ENCODE results near the gene CPSF4L.
"Not testable (repeated sequence)": the region's sequence is repeated elsewhere in the genome, so short reads cannot be mapped to it uniquely, and the experiment has no call there.

CPSF4L gene

GRCh38 chr17:73266796-73267195, 5.1 kb upstream of the CPSF4L start:
- no peak for DNase-seq

- no peak for DNase-seq
Measured at GRCh38 chr17:73265646-73266640, 4.3 kb upstream of the CPSF4L start.

DNA sequence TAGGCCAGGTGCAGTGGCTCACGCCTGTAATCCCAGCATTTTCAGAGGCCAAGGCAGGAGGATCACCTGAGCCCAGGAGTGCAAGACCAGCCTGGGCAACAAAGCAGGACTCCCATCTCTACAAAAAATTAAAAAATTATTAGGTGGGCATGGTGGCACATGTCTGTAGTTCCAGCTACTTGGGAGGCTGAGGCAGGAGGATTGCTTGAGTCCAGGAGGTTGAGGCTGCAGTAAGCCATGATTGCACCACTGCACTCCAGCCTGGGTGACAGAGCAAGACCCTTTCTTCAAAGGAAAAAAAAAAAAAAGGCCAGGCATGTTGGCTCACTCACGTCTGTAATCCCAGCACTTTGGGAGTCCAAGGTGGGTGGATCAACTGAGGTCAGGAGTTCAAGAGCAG, 2.8 kb upstream of the CPSF4L start:
- DNase-seq = not testable (repeated sequence)

DNA sequence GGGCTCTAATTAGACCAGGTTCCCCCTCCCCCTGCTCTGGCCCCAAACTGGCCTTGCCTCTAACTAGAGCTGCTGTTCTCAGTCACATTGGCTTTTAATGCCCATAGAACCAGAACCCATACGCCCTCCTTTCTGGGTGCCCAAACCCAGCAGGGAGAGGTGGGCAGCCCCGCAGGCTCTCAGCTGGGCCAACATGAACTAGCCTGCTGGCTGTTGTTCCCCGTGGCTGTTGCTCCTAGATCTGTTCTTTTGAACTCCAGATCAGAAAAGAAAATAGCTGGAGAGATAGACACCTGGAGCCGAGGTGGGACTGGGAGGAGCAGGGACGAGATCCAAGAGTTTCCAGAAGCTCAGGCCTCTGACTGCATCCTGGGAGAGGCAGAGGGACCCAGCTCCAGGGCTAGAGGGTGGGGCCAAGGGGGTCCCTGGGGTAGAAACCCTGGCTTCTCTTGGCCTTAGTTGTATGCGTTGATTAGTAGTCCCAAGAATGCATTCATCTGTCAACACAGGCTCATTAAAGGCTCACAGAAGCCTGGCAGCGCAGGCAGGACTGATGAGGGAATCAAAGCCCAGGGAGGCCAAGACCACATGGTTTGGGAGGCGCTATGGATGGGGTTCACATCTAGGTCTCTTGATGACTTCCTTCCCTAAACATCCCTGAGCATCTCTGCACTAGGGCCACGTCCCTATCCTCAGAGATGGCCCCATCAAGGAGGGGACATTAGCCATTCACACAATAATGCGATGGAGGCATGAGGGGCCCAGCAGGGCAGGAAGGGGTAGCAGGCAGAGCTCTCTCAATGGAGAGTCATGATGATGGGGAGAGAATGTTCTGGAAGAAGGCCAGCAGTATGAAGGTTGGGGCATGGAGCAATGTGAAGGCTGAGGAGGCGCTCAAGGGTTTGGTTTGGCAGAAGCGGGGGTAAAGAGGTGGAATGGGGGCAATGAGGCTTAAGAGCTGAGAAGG, 1.3 kb upstream of the CPSF4L start:
- no peak for DNase-seq

DNA sequence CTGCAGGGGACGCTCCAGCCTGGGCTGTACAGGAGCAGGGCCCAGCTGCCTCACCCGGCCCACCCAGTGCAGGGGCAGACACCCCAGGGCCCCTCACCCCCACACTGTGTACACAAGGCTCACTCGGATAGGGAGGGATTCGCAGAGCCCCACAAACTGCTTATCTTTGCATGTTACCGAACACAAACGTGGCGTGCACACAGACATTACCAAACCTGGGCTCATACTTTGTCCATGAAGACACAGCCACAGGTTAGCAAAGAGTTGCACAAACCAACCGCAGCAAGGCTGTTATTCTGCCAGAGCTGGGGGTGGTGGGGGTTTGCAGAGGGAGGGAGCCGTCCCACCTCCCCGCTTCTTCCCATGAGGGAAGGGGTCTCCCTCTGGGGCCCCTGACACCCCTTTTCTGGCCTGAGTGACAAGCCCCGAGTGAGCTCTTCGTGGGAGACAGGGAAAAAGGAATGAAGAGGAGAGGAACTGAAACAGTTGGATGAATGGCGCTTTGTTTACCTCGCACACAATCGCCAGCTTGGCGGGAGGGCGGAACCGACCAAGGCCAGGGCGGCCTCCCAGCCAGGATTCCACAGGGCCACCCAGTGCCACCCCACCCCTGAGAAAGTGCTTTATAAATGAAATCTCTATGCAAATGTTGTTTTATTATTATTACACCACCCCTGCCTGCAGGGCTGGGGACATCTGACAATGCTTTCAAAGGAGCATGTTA, 434 bp upstream of the CPSF4L start:
- no peak for DNase-seq

- DNase-seq = no peak
Measured at GRCh38 chr17:73257516-73257915, 4.2 kb downstream of the CPSF4L start.

DNA sequence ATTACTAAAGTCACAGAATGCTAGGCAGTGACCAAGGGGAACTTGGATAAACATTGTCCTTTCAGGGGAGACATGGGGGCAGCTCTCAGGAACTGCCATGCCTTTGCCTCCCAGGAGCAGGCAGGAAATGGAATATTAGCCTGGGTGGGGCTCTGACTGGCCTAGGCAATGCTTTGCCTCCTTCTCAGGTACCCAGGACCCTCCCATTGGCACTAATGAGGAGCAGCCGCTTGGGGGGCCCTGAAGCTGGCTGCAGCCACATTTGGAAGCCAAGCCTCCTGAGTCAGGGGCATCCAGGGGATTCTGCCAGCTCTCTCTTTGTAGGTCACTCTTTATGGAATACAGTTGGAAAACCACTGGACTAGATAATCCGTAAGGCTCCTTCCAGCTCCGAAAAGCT, 5.5 kb downstream of the CPSF4L start:
- DNase-seq = no peak

DNA sequence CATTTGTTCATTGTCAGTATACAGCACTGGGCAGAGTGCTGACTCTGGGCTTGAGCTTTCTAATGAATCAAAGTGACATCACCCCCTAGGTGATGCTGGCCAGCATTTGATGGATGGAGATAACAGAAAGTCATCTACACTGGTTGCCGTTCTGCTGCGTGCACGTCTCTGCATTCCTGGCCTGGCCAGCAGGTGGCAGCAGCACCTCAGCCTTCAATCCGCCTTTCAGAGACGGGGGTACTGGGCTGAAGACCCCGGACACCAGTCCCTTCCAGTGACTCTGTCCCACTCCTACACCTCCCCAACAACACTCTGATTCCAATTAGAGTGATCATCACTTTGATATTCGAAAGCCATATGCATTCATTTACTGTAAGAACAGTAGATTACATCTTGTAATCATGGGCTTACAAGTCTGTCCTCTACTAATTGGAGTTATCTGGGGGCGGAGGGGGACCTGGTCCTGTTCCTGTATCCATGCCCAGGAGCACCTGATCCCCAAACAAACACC, 6.0 kb downstream of the CPSF4L start:
- DNase-seq = peak; percentile 12 to 14

- no peak for DNase-seq
Measured at GRCh38 chr17:73251871-73252270, 9.8 kb downstream of the CPSF4L start.

GRCh38 chr17:73250851-73251640, 10.6 kb downstream of the CPSF4L start:
- DNase-seq = no peak

DNA sequence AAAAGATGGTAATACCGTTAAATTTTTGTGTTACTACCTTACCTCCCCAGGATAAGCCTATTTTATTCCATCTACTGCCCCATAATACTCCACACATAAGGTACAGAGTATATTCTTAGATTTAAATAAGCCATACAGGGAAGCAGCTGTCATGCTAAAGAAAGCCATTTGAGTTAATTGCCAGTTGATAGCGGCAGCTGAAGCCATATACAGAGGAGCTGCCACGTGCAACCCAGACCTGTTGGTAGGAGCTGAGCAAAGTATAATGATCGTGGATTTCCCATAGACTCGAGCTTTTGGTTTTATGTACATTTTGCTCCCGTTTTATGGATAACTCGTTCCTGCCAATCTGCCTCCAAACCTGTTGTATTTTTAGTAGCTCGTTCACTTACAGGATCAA, 12.0 kb downstream of the CPSF4L start:
- no peak for DNase-seq

- no peak for DNase-seq
Measured at GRCh38 chr17:73248532-73248931, 13.1 kb downstream of the CPSF4L start.

DNA sequence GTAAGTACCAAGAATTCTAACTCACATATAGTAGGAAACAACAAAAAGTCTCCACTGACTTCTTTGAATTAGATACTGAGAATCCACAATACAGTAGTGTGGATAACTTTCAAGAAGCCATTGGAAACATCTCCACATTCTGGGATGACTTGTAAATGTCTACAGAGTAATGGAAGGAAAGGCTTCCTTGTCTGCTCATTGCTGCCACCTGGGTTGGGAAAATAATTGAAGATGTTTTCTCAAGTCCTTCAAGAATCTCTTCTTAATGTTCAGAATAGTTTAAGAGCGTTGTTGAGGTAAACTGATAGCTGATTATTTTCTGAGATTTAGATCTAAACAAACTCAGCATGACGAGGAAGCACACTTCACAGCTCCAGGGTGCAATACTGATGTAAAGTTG, 14.0 kb downstream of the CPSF4L start:
- no peak for DNase-seq

DNA sequence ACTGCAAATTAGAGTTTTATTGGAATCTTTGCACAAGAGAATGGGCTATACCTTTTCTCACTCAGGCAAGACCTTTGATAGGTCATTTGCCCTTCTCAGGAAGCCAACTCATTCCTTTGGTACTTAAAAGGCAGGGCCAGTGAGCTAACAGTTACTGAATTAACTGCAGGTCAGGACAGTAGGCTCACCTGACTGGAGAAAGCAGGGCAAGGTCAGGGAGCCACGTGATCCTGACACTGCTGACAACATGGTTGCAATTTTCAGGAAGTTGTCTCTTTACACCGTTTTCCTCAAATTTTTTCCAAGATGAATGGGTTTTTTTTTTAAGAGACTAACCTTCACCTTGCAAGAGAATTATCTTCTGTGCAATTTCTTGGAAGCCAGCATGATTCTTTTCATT, 21.1 kb downstream of the CPSF4L start:
- no peak for DNase-seq

GRCh38 chr17:73237714-73238113, 24.0 kb downstream of the CPSF4L start:
- DNase-seq = no peak

- DNase-seq = no peak
Measured at GRCh38 chr17:73234736-73235135, 26.9 kb downstream of the CPSF4L start.

DNA sequence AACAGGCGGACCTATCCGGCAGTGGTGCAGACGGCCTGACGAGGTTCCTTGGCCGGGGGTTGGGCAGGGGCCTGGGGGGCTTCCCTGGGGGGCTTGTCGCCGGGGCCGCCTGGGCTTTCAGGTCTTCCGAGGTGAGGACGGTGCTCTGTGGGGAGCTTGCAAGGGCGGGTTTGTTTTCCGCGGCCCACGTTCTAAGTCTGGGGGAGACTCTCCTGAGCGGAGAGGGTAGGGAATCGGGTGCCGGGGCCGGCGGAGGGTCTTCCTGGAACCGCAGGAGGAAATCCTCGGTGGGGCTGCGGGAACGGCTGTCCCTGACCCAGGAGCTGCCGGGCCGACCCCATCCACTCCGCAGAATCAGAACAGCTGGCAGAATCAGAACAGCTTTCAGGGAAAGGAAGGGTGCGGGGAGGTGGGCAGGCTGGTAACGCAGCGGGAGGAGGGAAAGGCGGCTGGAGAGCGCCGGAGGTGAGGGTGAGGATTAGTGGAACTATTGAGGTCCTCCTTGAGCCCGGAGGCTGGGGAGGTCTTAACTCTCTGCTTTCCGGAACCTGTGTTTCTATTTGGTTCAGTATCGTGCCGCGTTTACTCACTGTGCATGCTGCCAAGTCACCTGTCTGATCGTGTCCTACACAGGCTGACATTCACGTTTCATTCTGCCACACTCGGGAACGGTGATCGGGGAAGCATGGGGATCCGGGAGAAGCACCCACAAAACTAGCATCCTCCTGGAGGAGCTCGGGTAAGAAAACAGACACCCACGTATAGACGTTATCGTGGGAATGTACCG, 28.9 kb downstream of the CPSF4L start:
- DNase-seq = no peak

GRCh38 chr17:73231841-73232586, 29.7 kb downstream of the CPSF4L start:
- peak; percentile 85 to 90 for DNase-seq

GRCh38 chr17:73231395-73231794, 30.3 kb downstream of the CPSF4L start:
- no peak for DNase-seq

DNA sequence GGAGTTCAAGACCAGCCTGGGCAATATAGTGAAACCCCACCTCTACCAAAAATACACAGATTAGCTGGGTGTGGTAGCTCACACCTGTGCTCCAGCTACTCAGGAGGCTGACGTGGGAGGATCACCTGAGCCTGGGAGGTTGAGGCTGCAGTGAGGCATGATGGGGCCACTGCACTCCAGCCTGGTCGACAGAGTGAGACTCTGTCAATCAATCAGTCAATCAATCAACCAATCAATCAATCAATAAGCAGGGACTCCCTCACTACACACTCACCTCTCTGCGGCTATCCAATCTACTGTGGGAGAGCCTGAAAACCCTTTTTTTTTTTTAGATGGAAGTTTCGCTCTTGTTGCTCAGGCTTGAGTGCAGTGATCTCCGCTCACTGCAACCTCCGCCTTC, 31.6 kb downstream of the CPSF4L start:
- DNase-seq = no peak
